ENCODE data around the gene KIAA1671. TPM values are rescaled to one million over a fixed set of nuclear protein-coding genes. Genes with fewer than 3 reads are reported as not detected.
"Not testable (repeated sequence)": the region's sequence is repeated elsewhere in the genome, so short reads cannot be mapped to it uniquely, and the experiment has no call there.

KIAA1671 gene
- total RNA-seq, 1 experiment from 2014 or later: 68.1 TPM

DNA sequence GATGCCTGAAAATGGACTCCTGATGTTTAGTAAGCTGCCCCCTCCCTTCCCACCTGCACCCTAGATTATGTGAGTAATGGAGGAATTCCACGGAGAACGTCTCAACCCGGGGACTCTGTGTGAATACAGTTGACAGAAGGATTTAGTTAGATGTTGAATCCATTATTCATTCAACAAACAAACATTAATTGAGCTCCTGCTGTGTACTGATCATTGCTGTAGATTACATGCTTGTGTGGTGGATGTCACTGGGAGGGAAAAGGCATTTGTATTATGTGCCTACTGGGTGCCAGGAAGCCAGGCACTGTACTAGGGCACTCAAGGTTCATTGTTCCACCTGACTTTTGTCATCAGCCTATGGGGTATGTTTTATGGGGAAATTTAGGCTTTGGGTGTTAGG, 224.3 kb downstream of the KIAA1671 start:
- peaks cover 12% of the 10 kb centered on the region for H3K4me1 Mint-ChIP-seq (ENCODE audit: insufficient read depth, unreplicated experiment)
- ChIA-PET POLR2A (interaction anchor here (0.6 to 1.7 kb wide), 10 partner anchors 10 to 151 kb away, joined by 3 to 8 read pairs (median 4); no protein-coding TSS in a partner anchor), CTCF (interaction anchor here (0.6 to 1.2 kb wide), 9 partner anchors 9 to 333 kb away, joined by 3 to 5 read pairs (median 3); no protein-coding TSS in a partner anchor)
- H3K9me3 Mint-ChIP-seq (ENCODE audit: unreplicated experiment): no peaks in the 10 kb centered on the region
- intact Hi-C loops (cut with micrococcal nuclease): no loop called here
- BruUV-seq (replicated peaks): no TSS peak
- H3K27ac Mint-ChIP-seq (ENCODE audit: low read depth, unreplicated experiment): peak overlapping the region; percentile 14
- DNase-seq (ENCODE audit: unreplicated experiment): no peak
- no peaks in the 10 kb centered on the region for H3K27me3 Mint-ChIP-seq (ENCODE audit: insufficient read depth, unreplicated experiment)
- no peak overlapping the region for H3K4me3 Mint-ChIP-seq (ENCODE audit: unreplicated experiment)
- TF ChIP-seq, protein P1, sequence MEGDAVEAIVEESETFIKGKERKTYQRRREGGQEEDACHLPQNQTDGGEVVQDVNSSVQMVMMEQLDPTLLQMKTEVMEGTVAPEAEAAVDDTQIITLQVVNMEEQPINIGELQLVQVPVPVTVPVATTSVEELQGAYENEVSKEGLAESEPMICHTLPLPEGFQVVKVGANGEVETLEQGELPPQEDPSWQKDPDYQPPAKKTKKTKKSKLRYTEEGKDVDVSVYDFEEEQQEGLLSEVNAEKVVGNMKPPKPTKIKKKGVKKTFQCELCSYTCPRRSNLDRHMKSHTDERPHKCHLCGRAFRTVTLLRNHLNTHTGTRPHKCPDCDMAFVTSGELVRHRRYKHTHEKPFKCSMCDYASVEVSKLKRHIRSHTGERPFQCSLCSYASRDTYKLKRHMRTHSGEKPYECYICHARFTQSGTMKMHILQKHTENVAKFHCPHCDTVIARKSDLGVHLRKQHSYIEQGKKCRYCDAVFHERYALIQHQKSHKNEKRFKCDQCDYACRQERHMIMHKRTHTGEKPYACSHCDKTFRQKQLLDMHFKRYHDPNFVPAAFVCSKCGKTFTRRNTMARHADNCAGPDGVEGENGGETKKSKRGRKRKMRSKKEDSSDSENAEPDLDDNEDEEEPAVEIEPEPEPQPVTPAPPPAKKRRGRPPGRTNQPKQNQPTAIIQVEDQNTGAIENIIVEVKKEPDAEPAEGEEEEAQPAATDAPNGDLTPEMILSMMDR (IDR thresholded peaks at IDR 0.05; ENCODE audit: unreplicated experiment): no peak
- peaks cover 90% of the 10 kb centered on the region for H3K36me3 Mint-ChIP-seq (ENCODE audit: insufficient read depth, unreplicated experiment)

DNA sequence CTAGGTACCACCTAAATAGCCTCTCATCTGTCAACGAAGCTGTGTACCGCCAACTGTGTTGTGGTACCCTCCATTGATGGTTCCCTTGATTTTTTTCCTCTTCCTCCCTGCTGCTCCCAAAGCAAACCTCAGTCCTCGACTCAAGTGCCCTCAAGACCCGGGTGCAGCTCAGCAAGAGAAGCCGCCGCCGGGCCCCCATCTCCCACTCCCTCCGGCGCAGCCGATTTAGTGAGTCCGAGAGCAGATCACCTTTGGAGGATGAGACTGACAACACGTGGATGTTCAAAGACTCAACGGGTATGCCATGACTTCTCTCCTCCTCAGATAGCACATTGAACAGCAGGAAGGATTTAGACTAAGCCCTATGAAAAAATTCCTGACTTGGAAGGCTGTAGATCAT, 224.7 kb downstream of the KIAA1671 start:
- CTCF ChIA-PET: interaction anchor here (0.6 to 1.2 kb wide), 6 partner anchors 11 to 332 kb away, joined by 3 to 5 read pairs (median 3); no protein-coding TSS in a partner anchor
- intact Hi-C loops (cut with micrococcal nuclease): no loop called here
- H3K27me3 Mint-ChIP-seq (ENCODE audit: insufficient read depth, unreplicated experiment): no peaks in the 10 kb centered on the region
- H3K9me3 Mint-ChIP-seq (ENCODE audit: unreplicated experiment): no peaks in the 10 kb centered on the region
- TF ChIP-seq, protein P1 (IDR thresholded peaks at IDR 0.05; ENCODE audit: unreplicated experiment): no peak
- POLR2A ChIA-PET: interaction anchor here (0.6 to 1.7 kb wide), 5 partner anchors 13 to 150 kb away, joined by 3 to 8 read pairs (median 4); no protein-coding TSS in a partner anchor
- no peak for DNase-seq (ENCODE audit: unreplicated experiment)
- peak overlapping the region; percentile 14 for H3K27ac Mint-ChIP-seq (ENCODE audit: low read depth, unreplicated experiment)
- H3K4me3 Mint-ChIP-seq (ENCODE audit: unreplicated experiment): no peak overlapping the region
- H3K36me3 Mint-ChIP-seq (ENCODE audit: insufficient read depth, unreplicated experiment): peaks cover 90% of the 10 kb centered on the region
- no TSS peak for BruUV-seq (replicated peaks)
- peaks cover 14% of the 10 kb centered on the region for H3K4me1 Mint-ChIP-seq (ENCODE audit: insufficient read depth, unreplicated experiment)

DNA sequence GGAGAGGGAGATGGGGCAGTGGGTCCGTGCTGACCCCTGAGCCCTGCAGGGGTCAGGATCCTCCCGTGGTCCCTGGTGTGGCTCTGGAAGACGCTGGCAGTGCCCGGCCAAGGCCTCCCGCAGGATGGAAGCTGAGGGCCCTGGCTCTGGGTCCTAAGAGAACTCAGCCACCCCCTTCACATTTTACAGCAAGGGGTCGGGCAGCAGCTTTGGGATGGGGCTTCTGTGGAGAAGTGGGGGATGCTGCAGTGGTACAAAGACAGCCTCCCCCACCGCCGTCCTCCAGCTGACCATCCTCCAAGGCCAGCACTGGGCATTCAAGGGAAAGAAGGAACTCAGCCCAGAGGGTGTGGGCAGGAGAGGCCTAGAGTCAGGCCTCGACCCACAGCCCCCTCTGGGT, 225.4 kb downstream of the KIAA1671 start:
- intact Hi-C loops (cut with micrococcal nuclease): no loop called here
- no TSS peak for BruUV-seq (replicated peaks)
- TF ChIP-seq, protein P1 (IDR thresholded peaks at IDR 0.05; ENCODE audit: unreplicated experiment): no peak
- no peak for DNase-seq (ENCODE audit: unreplicated experiment)
- CTCF ChIA-PET: no interaction called here
- H3K4me3 Mint-ChIP-seq (ENCODE audit: unreplicated experiment): no peak overlapping the region
- H3K4me1 Mint-ChIP-seq (ENCODE audit: insufficient read depth, unreplicated experiment): peaks cover 20% of the 10 kb centered on the region
- H3K27me3 Mint-ChIP-seq (ENCODE audit: insufficient read depth, unreplicated experiment): no peaks in the 10 kb centered on the region
- no peak overlapping the region for H3K27ac Mint-ChIP-seq (ENCODE audit: low read depth, unreplicated experiment)
- POLR2A ChIA-PET: no interaction called here
- H3K36me3 Mint-ChIP-seq (ENCODE audit: insufficient read depth, unreplicated experiment): peaks cover 90% of the 10 kb centered on the region
- no peaks in the 10 kb centered on the region for H3K9me3 Mint-ChIP-seq (ENCODE audit: unreplicated experiment)

DNA sequence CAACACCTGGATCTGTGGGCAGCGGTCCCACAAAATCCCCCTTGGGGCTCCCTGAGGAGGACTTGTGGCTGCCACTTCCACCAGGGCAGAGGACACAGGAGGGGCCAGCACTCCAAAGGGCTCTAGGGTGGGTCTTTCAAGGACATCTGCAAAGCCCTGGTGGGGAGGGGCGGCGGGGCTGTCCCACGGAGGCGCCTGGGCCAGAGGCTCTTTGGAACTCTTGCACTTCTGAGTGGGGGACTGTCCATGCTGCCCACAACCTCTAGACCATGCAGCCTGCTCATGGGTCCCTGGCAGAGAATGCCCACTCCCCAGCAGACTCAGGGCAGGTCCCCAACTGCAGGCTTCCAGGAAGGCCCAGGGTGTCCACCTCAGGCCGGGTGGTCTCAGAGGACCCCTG, 225.8 kb downstream of the KIAA1671 start:
- DNase-seq (ENCODE audit: unreplicated experiment); H3K4me3 Mint-ChIP-seq (ENCODE audit: unreplicated experiment); CTCF ChIA-PET; BruUV-seq (replicated peaks); H3K27me3 Mint-ChIP-seq (ENCODE audit: insufficient read depth, unreplicated experiment); H3K27ac Mint-ChIP-seq (ENCODE audit: low read depth, unreplicated experiment); POLR2A ChIA-PET; H3K9me3 Mint-ChIP-seq (ENCODE audit: unreplicated experiment); intact Hi-C loops (cut with micrococcal nuclease): not testable (repeated sequence)
- Mint-ChIP-seq H3K4me1 (ENCODE audit: insufficient read depth, unreplicated experiment) (peaks cover 20% of the 10 kb centered on the region), H3K36me3 (ENCODE audit: insufficient read depth, unreplicated experiment) (peaks cover 92% of the 10 kb centered on the region)

DNA sequence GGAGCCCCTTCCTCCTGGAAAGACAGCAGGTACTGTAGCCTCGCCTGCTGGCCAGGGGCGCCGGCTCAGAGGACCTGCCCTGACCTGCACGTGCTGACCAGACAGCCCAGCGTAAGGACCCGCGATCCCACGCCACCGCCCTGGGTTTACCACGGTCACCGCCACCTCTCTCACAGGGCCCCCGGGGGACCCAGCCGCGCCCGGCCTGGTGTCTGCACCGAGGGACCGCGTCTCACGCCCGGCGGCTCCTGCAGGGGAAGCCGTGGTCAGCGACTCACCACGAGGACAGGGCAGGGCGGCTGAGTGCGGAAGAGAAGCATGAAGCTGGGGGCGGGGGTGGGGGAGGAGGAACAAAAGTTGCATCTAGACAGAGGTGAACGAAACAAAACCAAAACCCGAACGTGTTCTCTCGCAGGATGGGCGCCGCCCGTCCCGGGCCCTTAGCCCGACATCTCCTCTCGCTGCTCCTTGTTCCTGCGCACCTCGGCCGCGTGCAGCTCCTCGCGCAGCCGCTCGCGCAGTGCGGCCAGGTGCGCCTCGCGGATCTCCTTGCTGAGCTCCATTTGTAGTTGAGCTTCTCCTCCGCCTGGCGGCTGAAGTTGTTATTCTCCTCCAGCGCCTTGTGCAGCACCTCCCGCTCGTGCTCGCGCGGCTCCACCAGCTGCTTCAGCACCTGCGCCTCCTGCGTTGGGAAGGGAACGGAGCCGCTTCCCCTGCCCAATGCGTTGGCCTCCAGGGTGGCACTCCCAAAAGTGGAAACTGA, 226.5 kb downstream of the KIAA1671 start:
- intact Hi-C loops (cut with micrococcal nuclease): not testable (repeated sequence)
- H3K36me3 Mint-ChIP-seq (ENCODE audit: insufficient read depth, unreplicated experiment): peaks cover 93% of the 10 kb centered on the region

More for the DNA sequence above, 226.5 kb downstream of the KIAA1671 start:
- BruUV-seq (replicated peaks); H3K4me3 Mint-ChIP-seq (ENCODE audit: unreplicated experiment); H3K27ac Mint-ChIP-seq (ENCODE audit: low read depth, unreplicated experiment); DNase-seq (ENCODE audit: unreplicated experiment); H3K27me3 Mint-ChIP-seq (ENCODE audit: insufficient read depth, unreplicated experiment); POLR2A ChIA-PET; H3K9me3 Mint-ChIP-seq (ENCODE audit: unreplicated experiment): not testable (repeated sequence)
- CTCF ChIA-PET: interaction anchor here (0.9 kb wide), 1 partner anchor 122 kb away, joined by 5 read pairs; no protein-coding TSS in a partner anchor
- peaks cover 20% of the 10 kb centered on the region for H3K4me1 Mint-ChIP-seq (ENCODE audit: insufficient read depth, unreplicated experiment)

Data from MCF 10A (cell line).